ENCODE data around the gene TTLL5. TPM values are rescaled to one million over a fixed set of nuclear protein-coding genes. Genes with fewer than 3 reads are reported as not detected.

Gene TTLL5
- total and polyA plus RNA-seq, 9 of the 15 experiments (the other 6 are each of a cell fraction or from before 2014, with no cell fraction given), result 4.1 to 18.9 (median 12.6) TPM

- Histone ChIP-seq H3K27ac (ENCODE audit: extremely low read depth, low read depth, low read length) (no peak overlapping the region), H2AFZ (ENCODE audit: low read depth, low read length) (no peak overlapping the region), H3K79me2 (ENCODE audit: control insufficient read depth, insufficient read depth, low read length) (no peaks in the 10 kb centered on the region), H3K4me2 (ENCODE audit: insufficient read depth, low read length) (no peak overlapping the region), H3K4me3 (no peak overlapping the region), H3K27me3 (ENCODE audit: control insufficient read depth in 2 of 2, insufficient read depth in 2 of 2, low read length in 2 of 2) (no peaks in the 10 kb centered on the region), H3K9ac (ENCODE audit: insufficient read depth in 1 of 2, low read depth in 2 of 2, low read length in 2 of 2) (no peak overlapping the region), H3K9me3 (replicated peaks; ENCODE audit: control insufficient read depth, insufficient read depth, low read depth, low read length) (no peaks in the 10 kb centered on the region; the same call in 1 of the 2 replicates), H3K36me3 (ENCODE audit: control insufficient read depth, insufficient read depth, low read length) (peaks cover 3% of the 10 kb centered on the region; the same call in 1 of the 3 replicates), H3K9me1 (ENCODE audit: control insufficient read depth, insufficient read depth, low read length) (no peaks in the 10 kb centered on the region), H4K20me1 (replicated peaks; ENCODE audit: control insufficient read depth, insufficient read depth, low read length) (no peaks in the 10 kb centered on the region), H3K4me1 (replicated peaks in 1 of 2; ENCODE audit: control insufficient read depth in 2 of 2, insufficient read depth in 2 of 2, low read length in 2 of 2) (no peaks in the 10 kb centered on the region)
- in situ Hi-C loops (cut with MboI), result loop anchor here (10.0 kb wide), 1 partner anchor 172 kb away; no protein-coding TSS in a partner anchor
- CTCF ChIA-PET (ENCODE audit: low intra/inter-chr PET ratio), result no interaction called here
- intact Hi-C loops (cut with micrococcal nuclease), result no loop called here
- FAIRE-seq (no peak), ATAC-seq (no peak), DNase-seq (ENCODE audit: extremely low read depth in 1 of 4, low spot score in 3 of 4) (no peak)
- whole genome bisulfite sequencing (ENCODE audit: insufficient coverage, low coverage, missing lambda C conversion rate), result 73% methylated on average over 1 of the region's 1 CpG
- TF ChIP-seq KHSRP (IDR thresholded peaks at IDR 0.05) (no peak), ETV1 (tag; conservative IDR thresholded peaks at IDR 0.05; ENCODE audit: low read depth) (no peak), TRIM28 (IDR thresholded peaks at IDR 0.05) (no peak), ZFP91 (CRISPR knock-in tag; IDR thresholded peaks at IDR 0.05) (no peak), CBX1 (IDR thresholded peaks at IDR 0.05; ENCODE audit: low read depth) (no peak), POLR2B (IDR thresholded peaks at IDR 0.05; ENCODE audit: low read depth, partially characterized antibody) (no peak), ZBTB2 (IDR thresholded peaks at IDR 0.05) (no peak), ZNF444 (CRISPR knock-in tag; IDR thresholded peaks at IDR 0.05) (no peak), HNRNPUL1 (IDR thresholded peaks at IDR 0.05; ENCODE audit: low read length) (no peak)
- POLR2A ChIA-PET, result interaction anchor here (0.6 to 1.6 kb wide), 3 partner anchors 9 to 85 kb away, joined by 3 to 5 read pairs (median 4); no protein-coding TSS in a partner anchor
- BruUV-seq (replicated peaks), result no TSS peak
These were observed 141.4 kb downstream of the TTLL5 start for GRCh38 chr14:75802486-75802885.
